Neural progenitor cell (in vitro differentiated cells): ENCODE measurements around the gene CIC. TPM values are rescaled to one million over a fixed set of nuclear protein-coding genes. Genes with fewer than 3 reads are reported as not detected.

Experiments
- DNase-seq: peaks from one replicate; pipeline ENCODE4 v3.0.0-alpha.2; 2016; ENCODE audit warnings: low spot score
- H2AFZ ChIP-seq: fragments of 200-600 bp; sonication (generic); replicated peaks from 2 replicates; pipeline ENCODE4 v1.6.1; 2016; ENCODE audit warnings: antibody characterized with exemption
- H3F3A ChIP-seq: fragments of 200-600 bp; sonication (generic); 2 replicates; pipeline ENCODE4 v1.6.1; 2016; ENCODE audit warnings: antibody characterized with exemption, low read depth
- H3K27ac ChIP-seq: fragments of 200-600 bp; sonication (generic); 2 replicates; pipeline ENCODE4 v1.5.1; 2016; ENCODE audit warnings: mild to moderate bottlenecking
- H3K27me3 ChIP-seq: fragments of 200-600 bp; sonication (generic); 2 replicates; pipeline ENCODE4 v1.6.1; 2016; ENCODE audit warnings: mild to moderate bottlenecking, moderate library complexity
- H3K36me3 ChIP-seq: fragments of 200-600 bp; sonication (generic); 2 replicates; pipeline ENCODE4 v1.5.1; 2016
- H3K4me1 ChIP-seq: fragments of 200-600 bp; sonication (generic); 2 replicates; pipeline ENCODE4 v1.6.1; 2016; ENCODE audit warnings: mixed run types
- H3K4me2 ChIP-seq: fragments of 200-600 bp; sonication (generic); 2 replicates; pipeline ENCODE4 v1.6.1; 2016
- H3K4me3 ChIP-seq: fragments of 200-600 bp; sonication (generic); 2 replicates; pipeline ENCODE4 v1.5.1; 2016
- H3K79me2 ChIP-seq: fragments of 200-600 bp; sonication (generic); 2 replicates; pipeline ENCODE4 v1.6.1; 2016; ENCODE audit warnings: low read depth
- H3K9ac ChIP-seq: fragments of 200-600 bp; sonication (generic); 2 replicates; pipeline ENCODE4 v1.6.1; 2016
- H3K9me3 ChIP-seq: fragments of 200-600 bp; sonication (generic); 2 replicates; pipeline ENCODE4 v1.5.1; 2016; ENCODE audit warnings: low read depth
- H4K20me1 ChIP-seq: fragments of 200-600 bp; sonication (generic); 2 replicates; pipeline ENCODE4 v1.6.1; 2016; ENCODE audit warnings: low read depth
- H3K27ac Mint-ChIP-seq: 3 replicates; pipeline ENCODE4 v1.8.0; 2021; ENCODE audit warnings: mixed read lengths
- H3K27me3 Mint-ChIP-seq: 2 replicates; pipeline ENCODE4 v1.8.0; 2022; ENCODE audit warnings: low read depth, mild to moderate bottlenecking, inconsistent platforms, moderate library complexity, mixed read lengths; ENCODE audit not compliant: insufficient read depth
- H3K36me3 Mint-ChIP-seq: 3 replicates; pipeline ENCODE4 v1.8.0; 2021; ENCODE audit warnings: mixed read lengths
- H3K4me1 Mint-ChIP-seq: 3 replicates; pipeline ENCODE4 v1.8.0; 2021; ENCODE audit warnings: mixed read lengths
- H3K4me3 Mint-ChIP-seq: 3 replicates; pipeline ENCODE4 v1.8.0; 2021; ENCODE audit warnings: mild to moderate bottlenecking, moderate library complexity, mixed read lengths
- H3K9me3 Mint-ChIP-seq: 3 replicates; pipeline ENCODE4 v1.8.0; 2020; ENCODE audit warnings: mixed read lengths
- CTCF ChIP-seq: fragments of 200-600 bp; sonication (generic); IDR thresholded peaks from 2 replicates; pipeline ENCODE4 v1.5.1; 2017; ENCODE audit warnings: antibody characterized with exemption, mild to moderate bottlenecking
- EZH2 ChIP-seq: fragments of 200-600 bp; sonication (generic); IDR thresholded peaks from 2 replicates; pipeline ENCODE4 v1.6.1; 2017; ENCODE audit warnings: antibody characterized with exemption, mild to moderate bottlenecking, moderate library complexity
- EZH2phosphoT487 ChIP-seq: fragments of 200-600 bp; sonication (generic); IDR thresholded peaks from 2 replicates; pipeline ENCODE4 v1.6.1; 2017; ENCODE audit warnings: antibody characterized with exemption
- total RNA-seq: library from RNA; depleted of rRNA; stranded (reverse); fragments of >200 nt; gene quantifications from 2 replicates; pipeline ENCODE4 v1.2.3, GENCODE V29; 2015; ENCODE audit warnings: low replicate concordance

Gene CIC
- total RNA-seq, 1 donor from 2014 or later: 5.2 TPM

GRCh38 chr19:42325896-42326771, 57.1 kb downstream of the CIC start:
- H3K27ac Mint-ChIP-seq: no peak overlapping the region
- Histone ChIP-seq H3K4me1 (peaks cover 7% of the 10 kb centered on the region), H3K79me2 (peaks cover 23% of the 10 kb centered on the region), H3K27me3 (peaks cover 40% of the 10 kb centered on the region), H3F3A (peaks cover 16% of the 10 kb centered on the region), H3K36me3 (no peaks in the 10 kb centered on the region), H3K4me2 (peak overlapping the region; percentile 90), H3K9me3 (no peaks in the 10 kb centered on the region), H2AFZ (peak overlapping the region; percentile 81), H3K27ac (no peak overlapping the region), H4K20me1 (peaks cover 28% of the 10 kb centered on the region), H3K4me3 (peak overlapping the region; percentile 91), H3K9ac (peak overlapping the region; percentile 77)
- peaks cover 33% of the 10 kb centered on the region for H3K27me3 Mint-ChIP-seq
- peaks cover 2% of the 10 kb centered on the region for H3K36me3 Mint-ChIP-seq
- DNase-seq: no peak
- H3K9me3 Mint-ChIP-seq: peaks cover 2% of the 10 kb centered on the region
- peak overlapping the region; percentile 93 for H3K4me3 Mint-ChIP-seq
- TF ChIP-seq EZH2phosphoT487: no peak
- no peak for TF ChIP-seq EZH2
- TF ChIP-seq CTCF: peak; percentile 11
- H3K4me1 Mint-ChIP-seq: peaks cover 49% of the 10 kb centered on the region

GRCh38 chr19:42326969-42327368, 57.9 kb downstream of the CIC start:
- no peaks in the 10 kb centered on the region for H3K9me3 ChIP-seq
- peaks cover 36% of the 10 kb centered on the region for H4K20me1 ChIP-seq
- peak overlapping the region; percentile 90 for H3K4me2 ChIP-seq
- H3K27me3 ChIP-seq: peaks cover 31% of the 10 kb centered on the region
- no peak overlapping the region for H2AFZ ChIP-seq
- H3F3A ChIP-seq: peaks cover 16% of the 10 kb centered on the region
- Mint-ChIP-seq H3K4me1 (peaks cover 49% of the 10 kb centered on the region), H3K4me3 (peak overlapping the region; percentile 93), H3K27ac (no peak overlapping the region), H3K27me3 (peaks cover 30% of the 10 kb centered on the region), H3K9me3 (peaks cover 2% of the 10 kb centered on the region), H3K36me3 (peaks cover 2% of the 10 kb centered on the region)
- no peaks in the 10 kb centered on the region for H3K36me3 ChIP-seq
- no peak overlapping the region for H3K4me3 ChIP-seq
- H3K79me2 ChIP-seq: peaks cover 23% of the 10 kb centered on the region
- no peak overlapping the region for H3K27ac ChIP-seq
- DNase-seq: no peak
- TF ChIP-seq EZH2: no peak
- no peak for TF ChIP-seq EZH2phosphoT487
- TF ChIP-seq CTCF: no peak
- peaks cover 7% of the 10 kb centered on the region for H3K4me1 ChIP-seq
- H3K9ac ChIP-seq: no peak overlapping the region

- Histone ChIP-seq H3K9me3 (no peaks in the 10 kb centered on the region), H3K4me3 (no peak overlapping the region), H3K4me2 (no peak overlapping the region), H3K79me2 (peaks cover 23% of the 10 kb centered on the region), H3K4me1 (peaks cover 7% of the 10 kb centered on the region), H2AFZ (no peak overlapping the region), H3K36me3 (no peaks in the 10 kb centered on the region), H3K9ac (no peak overlapping the region), H4K20me1 (peaks cover 39% of the 10 kb centered on the region), H3K27me3 (peaks cover 27% of the 10 kb centered on the region), H3F3A (peaks cover 16% of the 10 kb centered on the region), H3K27ac (no peak overlapping the region)
- peaks cover 2% of the 10 kb centered on the region for H3K9me3 Mint-ChIP-seq
- peak overlapping the region; percentile 93 for H3K4me3 Mint-ChIP-seq
- H3K27ac Mint-ChIP-seq: no peak overlapping the region
- TF ChIP-seq EZH2: no peak
- TF ChIP-seq CTCF: no peak
- no peak for TF ChIP-seq EZH2phosphoT487
- H3K36me3 Mint-ChIP-seq: peaks cover 2% of the 10 kb centered on the region
- H3K4me1 Mint-ChIP-seq: peaks cover 49% of the 10 kb centered on the region
- DNase-seq: no peak
- H3K27me3 Mint-ChIP-seq: peaks cover 26% of the 10 kb centered on the region
Measured at GRCh38 chr19:42327381-42327780, 58.3 kb downstream of the CIC start.
